Measurements from ENCODE around the gene ERFE. TPM values are rescaled to one million over a fixed set of nuclear protein-coding genes. Genes with fewer than 3 reads are reported as not detected.
"Not testable (repeated sequence)": the region's sequence is repeated elsewhere in the genome, so short reads cannot be mapped to it uniquely, and the experiment has no call there.

Gene ERFE
- total RNA-seq, result 4.2 TPM

GRCh38 chr2:238158509-238159070 is at the start of gene ERFE:
ERFE (plus strand) TSS chr2:238158970; CDS start chr2:238159008, 38 bp downstream.
- Histone ChIP-seq H3K27ac (ENCODE audit: low read depth, low read length) (no peak within 1 kb of the TSS), H3K9ac (ENCODE audit: low read depth in 1 of 3, low read length in 3 of 3) (peak within 1 kb of the TSS in 1 of 3 donors; percentile 23)

GRCh38 chr2:238113611-238114010 is 45.2 kb upstream of the ERFE start:
- Histone ChIP-seq H3K27me3 (ENCODE audit: control insufficient read depth in 3 of 3, insufficient read depth in 3 of 3, low read length in 3 of 3) (peaks cover 0 to 15% (median 11%) of the 10 kb centered on the region in 3 donors), H3K9ac (ENCODE audit: low read depth in 1 of 3, low read length in 3 of 3) (no peak overlapping the region), H3K27ac (ENCODE audit: low read depth, low read length) (no peak overlapping the region), H3K9me3 (ENCODE audit: control insufficient read depth in 3 of 3, low read length in 3 of 3) (peaks cover 0 to 2% (median 0%) of the 10 kb centered on the region in 3 donors), H3K4me3 (ENCODE audit: low read length in 3 of 3) (no peak overlapping the region), H3K36me3 (ENCODE audit: control insufficient read depth in 3 of 3, insufficient read depth in 3 of 3, low read length in 3 of 3) (no peaks in the 10 kb centered on the region), H3K4me1 (ENCODE audit: control insufficient read depth in 3 of 3, insufficient read depth in 3 of 3, low read length in 3 of 3) (peaks cover 0 to 6% (median 5%) of the 10 kb centered on the region in 3 donors)

More at GRCh38 chr2:238158509-238159070, at the start of gene ERFE:
- Histone ChIP-seq H3K27me3 (ENCODE audit: control insufficient read depth in 3 of 3, insufficient read depth in 3 of 3, low read length in 3 of 3) (peaks cover 17 to 23% (median 18%) of the 10 kb centered on the region in 3 donors), H3K4me1 (ENCODE audit: control insufficient read depth in 3 of 3, insufficient read depth in 3 of 3, low read length in 3 of 3) (peaks cover 11 to 36% (median 35%) of the 10 kb centered on the region in 3 donors), H3K36me3 (ENCODE audit: control insufficient read depth in 3 of 3, insufficient read depth in 3 of 3, low read length in 3 of 3) (no peaks in the 10 kb centered on the region), H3K9me3 (ENCODE audit: control insufficient read depth in 3 of 3, low read length in 3 of 3) (no peaks in the 10 kb centered on the region), H3K4me3 (ENCODE audit: low read length in 3 of 3) (peak within 1 kb of the TSS in 2 of 3 donors; percentile 20 to 23)

- Histone ChIP-seq H3K27ac (ENCODE audit: low read depth, low read length) (no peak overlapping the region), H3K9ac (ENCODE audit: low read depth in 1 of 3, low read length in 3 of 3) (no peak overlapping the region), H3K9me3 (ENCODE audit: control insufficient read depth in 3 of 3, low read length in 3 of 3) (peaks cover 0 to 2% (median 0%) of the 10 kb centered on the region in 3 donors), H3K36me3 (ENCODE audit: control insufficient read depth in 3 of 3, insufficient read depth in 3 of 3, low read length in 3 of 3) (no peaks in the 10 kb centered on the region), H3K4me3 (ENCODE audit: low read length in 3 of 3) (no peak overlapping the region), H3K27me3 (ENCODE audit: control insufficient read depth in 3 of 3, insufficient read depth in 3 of 3, low read length in 3 of 3) (peaks cover 0 to 15% (median 11%) of the 10 kb centered on the region in 3 donors), H3K4me1 (ENCODE audit: control insufficient read depth in 3 of 3, insufficient read depth in 3 of 3, low read length in 3 of 3) (no peaks in the 10 kb centered on the region)
These were observed 44.4 kb upstream of the ERFE start for GRCh38 chr2:238114331-238114841.

GRCh38 chr2:238114851-238115660 is 43.7 kb upstream of the ERFE start:
- Histone ChIP-seq H3K4me1 (ENCODE audit: control insufficient read depth in 3 of 3, insufficient read depth in 3 of 3, low read length in 3 of 3) (no peaks in the 10 kb centered on the region), H3K27me3 (ENCODE audit: control insufficient read depth in 3 of 3, insufficient read depth in 3 of 3, low read length in 3 of 3) (peaks cover 0 to 15% (median 11%) of the 10 kb centered on the region in 3 donors), H3K4me3 (ENCODE audit: low read length in 3 of 3) (no peak overlapping the region), H3K9ac (ENCODE audit: low read depth in 1 of 3, low read length in 3 of 3) (no peak overlapping the region), H3K9me3 (ENCODE audit: control insufficient read depth in 3 of 3, low read length in 3 of 3) (peaks cover 0 to 2% (median 0%) of the 10 kb centered on the region in 3 donors), H3K36me3 (ENCODE audit: control insufficient read depth in 3 of 3, insufficient read depth in 3 of 3, low read length in 3 of 3) (no peaks in the 10 kb centered on the region), H3K27ac (ENCODE audit: low read depth, low read length) (no peak overlapping the region)

GRCh38 chr2:238115709-238116108 is 43.1 kb upstream of the ERFE start:
- H3K27me3 ChIP-seq (ENCODE audit: control insufficient read depth in 3 of 3, insufficient read depth in 3 of 3, low read length in 3 of 3), result peaks cover 0 to 15% (median 11%) of the 10 kb centered on the region in 3 donors
- H3K9ac ChIP-seq (ENCODE audit: low read depth in 1 of 3, low read length in 3 of 3), result not testable (repeated sequence)

GRCh38 chr2:238116298-238117198 is 42.2 kb upstream of the ERFE start:
- no peaks in the 10 kb centered on the region for H3K4me1 ChIP-seq (ENCODE audit: control insufficient read depth in 3 of 3, insufficient read depth in 3 of 3, low read length in 3 of 3)
- no peak overlapping the region for H3K4me3 ChIP-seq (ENCODE audit: low read length in 3 of 3)
- H3K9me3 ChIP-seq (ENCODE audit: control insufficient read depth in 3 of 3, low read length in 3 of 3), result peaks cover 0 to 2% (median 0%) of the 10 kb centered on the region in 3 donors
- no peak overlapping the region for H3K9ac ChIP-seq (ENCODE audit: low read depth in 1 of 3, low read length in 3 of 3)
- H3K27me3 ChIP-seq (ENCODE audit: control insufficient read depth in 3 of 3, insufficient read depth in 3 of 3, low read length in 3 of 3), result peaks cover 0 to 15% (median 11%) of the 10 kb centered on the region in 3 donors
- H3K27ac ChIP-seq (ENCODE audit: low read depth, low read length), result no peak overlapping the region
- H3K36me3 ChIP-seq (ENCODE audit: control insufficient read depth in 3 of 3, insufficient read depth in 3 of 3, low read length in 3 of 3), result no peaks in the 10 kb centered on the region

More at GRCh38 chr2:238115709-238116108, 43.1 kb upstream of the ERFE start:
- not testable (repeated sequence) for H3K9me3 ChIP-seq (ENCODE audit: control insufficient read depth in 3 of 3, low read length in 3 of 3); H3K27ac ChIP-seq (ENCODE audit: low read depth, low read length); H3K36me3 ChIP-seq (ENCODE audit: control insufficient read depth in 3 of 3, insufficient read depth in 3 of 3, low read length in 3 of 3); H3K4me3 ChIP-seq (ENCODE audit: low read length in 3 of 3); H3K4me1 ChIP-seq (ENCODE audit: control insufficient read depth in 3 of 3, insufficient read depth in 3 of 3, low read length in 3 of 3)

GRCh38 chr2:238117199-238118154 is 41.3 kb upstream of the ERFE start:
- no peak overlapping the region for H3K4me3 ChIP-seq (ENCODE audit: low read length in 3 of 3)
- no peak overlapping the region for H3K27ac ChIP-seq (ENCODE audit: low read depth, low read length)
- no peak overlapping the region for H3K9ac ChIP-seq (ENCODE audit: low read depth in 1 of 3, low read length in 3 of 3)
- H3K36me3 ChIP-seq (ENCODE audit: control insufficient read depth in 3 of 3, insufficient read depth in 3 of 3, low read length in 3 of 3), result no peaks in the 10 kb centered on the region
- no peaks in the 10 kb centered on the region for H3K4me1 ChIP-seq (ENCODE audit: control insufficient read depth in 3 of 3, insufficient read depth in 3 of 3, low read length in 3 of 3)
- H3K27me3 ChIP-seq (ENCODE audit: control insufficient read depth in 3 of 3, insufficient read depth in 3 of 3, low read length in 3 of 3), result peaks cover 0 to 15% (median 11%) of the 10 kb centered on the region in 3 donors
- H3K9me3 ChIP-seq (ENCODE audit: control insufficient read depth in 3 of 3, low read length in 3 of 3), result peaks cover 0 to 2% (median 0%) of the 10 kb centered on the region in 3 donors

- peaks cover 0 to 15% (median 11%) of the 10 kb centered on the region in 3 donors for H3K27me3 ChIP-seq (ENCODE audit: control insufficient read depth in 3 of 3, insufficient read depth in 3 of 3, low read length in 3 of 3)
- no peaks in the 10 kb centered on the region for H3K9me3 ChIP-seq (ENCODE audit: control insufficient read depth in 3 of 3, low read length in 3 of 3)
- no peak overlapping the region for H3K4me3 ChIP-seq (ENCODE audit: low read length in 3 of 3)
These were observed 38.9 kb upstream of the ERFE start for GRCh38 chr2:238119756-238120462.

More at GRCh38 chr2:238119756-238120462, 38.9 kb upstream of the ERFE start:
- no peaks in the 10 kb centered on the region for H3K4me1 ChIP-seq (ENCODE audit: control insufficient read depth in 3 of 3, insufficient read depth in 3 of 3, low read length in 3 of 3)
- H3K27ac ChIP-seq (ENCODE audit: low read depth, low read length), result no peak overlapping the region
- H3K9ac ChIP-seq (ENCODE audit: low read depth in 1 of 3, low read length in 3 of 3), result no peak overlapping the region
- no peaks in the 10 kb centered on the region for H3K36me3 ChIP-seq (ENCODE audit: control insufficient read depth in 3 of 3, insufficient read depth in 3 of 3, low read length in 3 of 3)
